Hepatocyte (in vitro differentiated cells): ENCODE results near the gene NMBR.

Source experiments
- EZH2phosphoT487 ChIP-seq: fragments of 200-600 bp; sonication (generic); IDR thresholded peaks from one replicate; pipeline ENCODE4 v1.6.1; 2018; ENCODE audit warnings: antibody characterized with exemption, mild to moderate bottlenecking, low read depth, moderate library complexity; ENCODE audit not compliant: unreplicated experiment, severe bottlenecking
- TF ChIP-seq, protein P1 (sequence below): fragments of 200-600 bp; sonication (generic); IDR thresholded peaks from 2 replicates; pipeline ENCODE4 v1.5.1; 2016; ENCODE audit warnings: antibody characterized with exemption, mild to moderate bottlenecking; ENCODE audit not compliant: poor library complexity

DNA sequence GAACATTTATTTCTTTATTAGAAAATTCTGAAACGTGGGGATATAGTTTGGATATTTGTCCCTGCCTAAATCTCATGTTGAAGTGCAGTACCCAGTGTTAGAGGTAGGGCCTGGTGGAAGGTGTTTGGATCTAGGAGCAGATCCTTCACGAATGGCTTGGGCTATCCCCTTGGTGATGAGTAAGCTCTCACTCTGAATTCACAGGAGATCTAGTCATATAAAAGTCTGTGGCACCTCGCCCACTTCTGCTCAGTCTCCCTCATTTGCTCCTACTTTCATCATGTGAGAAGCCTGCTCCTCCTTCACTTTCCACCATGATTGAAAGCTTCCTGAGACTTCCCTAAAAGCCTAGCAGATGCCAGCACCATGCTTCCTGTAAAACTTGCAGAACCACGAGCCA, 111.0 kb downstream of the NMBR start:
- TF ChIP-seq, protein P1, sequence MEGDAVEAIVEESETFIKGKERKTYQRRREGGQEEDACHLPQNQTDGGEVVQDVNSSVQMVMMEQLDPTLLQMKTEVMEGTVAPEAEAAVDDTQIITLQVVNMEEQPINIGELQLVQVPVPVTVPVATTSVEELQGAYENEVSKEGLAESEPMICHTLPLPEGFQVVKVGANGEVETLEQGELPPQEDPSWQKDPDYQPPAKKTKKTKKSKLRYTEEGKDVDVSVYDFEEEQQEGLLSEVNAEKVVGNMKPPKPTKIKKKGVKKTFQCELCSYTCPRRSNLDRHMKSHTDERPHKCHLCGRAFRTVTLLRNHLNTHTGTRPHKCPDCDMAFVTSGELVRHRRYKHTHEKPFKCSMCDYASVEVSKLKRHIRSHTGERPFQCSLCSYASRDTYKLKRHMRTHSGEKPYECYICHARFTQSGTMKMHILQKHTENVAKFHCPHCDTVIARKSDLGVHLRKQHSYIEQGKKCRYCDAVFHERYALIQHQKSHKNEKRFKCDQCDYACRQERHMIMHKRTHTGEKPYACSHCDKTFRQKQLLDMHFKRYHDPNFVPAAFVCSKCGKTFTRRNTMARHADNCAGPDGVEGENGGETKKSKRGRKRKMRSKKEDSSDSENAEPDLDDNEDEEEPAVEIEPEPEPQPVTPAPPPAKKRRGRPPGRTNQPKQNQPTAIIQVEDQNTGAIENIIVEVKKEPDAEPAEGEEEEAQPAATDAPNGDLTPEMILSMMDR = no peak
- TF ChIP-seq EZH2phosphoT487 = no peak
